Cardiac muscle cell (in vitro differentiated cells and primary cell): ENCODE data around the gene UPK3B. TPM values are rescaled to one million over a fixed set of nuclear protein-coding genes. Genes with fewer than 3 reads are reported as not detected.
"Not testable (repeated sequence)": the region's sequence is repeated elsewhere in the genome, so short reads cannot be mapped to it uniquely, and the experiment has no call there.

Source experiments
- DNase-seq, 2 donors: peaks; one replicate each; pipeline versions ENCODE4 v3.0.0 to v3.0.0-alpha.2; 2010 to 2017; ENCODE audit warnings: low read depth in 1 of 2, low spot score in 1 of 2
- H3K27ac ChIP-seq: fragments of 200-600 bp; sonication (generic); 2 replicates; pipeline ENCODE4 v1.5.1; 2016
- H3K27me3 ChIP-seq: fragments of 200-600 bp; sonication (generic); 2 replicates; pipeline ENCODE4 v1.6.0; 2016; ENCODE audit warnings: control low read depth
- H3K36me3 ChIP-seq: fragments of 200-600 bp; sonication (generic); 2 replicates; pipeline ENCODE4 v1.5.1; 2016; ENCODE audit warnings: control low read depth
- H3K4me1 ChIP-seq: fragments of 200-600 bp; sonication (generic); 2 replicates; pipeline ENCODE4 v1.8.1; 2017; ENCODE audit warnings: low read depth, mild to moderate bottlenecking, mixed run types
- H3K4me3 ChIP-seq: fragments of 200-600 bp; sonication (generic); 2 replicates; pipeline ENCODE4 v1.5.1; 2016; ENCODE audit warnings: mild to moderate bottlenecking
- H3K9me3 ChIP-seq: fragments of 200-600 bp; sonication (generic); 2 replicates; pipeline ENCODE4 v1.5.1; 2017; ENCODE audit warnings: low read depth, mild to moderate bottlenecking, control low read depth
- polyA plus RNA-seq: library from polyadenylated mRNA; unstranded; fragments of >200 nt; fragmentation: Nextera tagmentation; extraction: Ambion mirVana; gene quantifications from 2 replicates; pipeline ENCODE4 v1.2.1, GENCODE V29; 2016
- total RNA-seq: library from RNA; depleted of rRNA; stranded (reverse); fragments of >200 nt; gene quantifications from 2 replicates; pipeline ENCODE4 v1.2.3, GENCODE V29; 2016

The UPK3B gene
- total and polyA plus RNA-seq, 2 experiments from 2014 or later, result 0.78 to 1.5 TPM

- H3K27me3 ChIP-seq, DNase-seq, H3K36me3 ChIP-seq, H3K27ac ChIP-seq, H3K4me1 ChIP-seq, H3K9me3 ChIP-seq, H3K4me3 ChIP-seq: not testable (repeated sequence)
Observed at GRCh38 chr7:76479628-76480027, 30.7 kb upstream of the UPK3B start.

GRCh38 chr7:76480403-76481253 is 29.7 kb upstream of the UPK3B start:
- H3K9me3 ChIP-seq, H3K4me1 ChIP-seq, DNase-seq, H3K27me3 ChIP-seq, H3K4me3 ChIP-seq, H3K36me3 ChIP-seq, H3K27ac ChIP-seq: not testable (repeated sequence)

- H3K27ac ChIP-seq, H3K4me3 ChIP-seq, DNase-seq, H3K27me3 ChIP-seq, H3K36me3 ChIP-seq, H3K9me3 ChIP-seq, H3K4me1 ChIP-seq: not testable (repeated sequence)
Observed at GRCh38 chr7:76482660-76483059, 27.7 kb upstream of the UPK3B start.

GRCh38 chr7:76483081-76483480 is 27.3 kb upstream of the UPK3B start:
- H3K36me3 ChIP-seq, H3K4me1 ChIP-seq, H3K27me3 ChIP-seq, H3K27ac ChIP-seq, H3K9me3 ChIP-seq, DNase-seq, H3K4me3 ChIP-seq: not testable (repeated sequence)

- not testable (repeated sequence) for H3K4me3 ChIP-seq, H3K27me3 ChIP-seq, H3K36me3 ChIP-seq, H3K4me1 ChIP-seq, H3K27ac ChIP-seq, DNase-seq, H3K9me3 ChIP-seq
Observed at GRCh38 chr7:76484456-76484855, 25.9 kb upstream of the UPK3B start.

GRCh38 chr7:76485822-76486610 is 24.3 kb upstream of the UPK3B start:
- H3K27me3 ChIP-seq, H3K4me3 ChIP-seq, H3K9me3 ChIP-seq, DNase-seq, H3K36me3 ChIP-seq, H3K4me1 ChIP-seq, H3K27ac ChIP-seq: not testable (repeated sequence)

GRCh38 chr7:76486618-76487017 is 23.7 kb upstream of the UPK3B start:
- not testable (repeated sequence) for H3K36me3 ChIP-seq, DNase-seq, H3K27me3 ChIP-seq, H3K4me1 ChIP-seq, H3K4me3 ChIP-seq, H3K27ac ChIP-seq, H3K9me3 ChIP-seq

GRCh38 chr7:76487969-76488368 is 22.4 kb upstream of the UPK3B start:
- not testable (repeated sequence) for H3K27ac ChIP-seq, DNase-seq, H3K36me3 ChIP-seq, H3K4me3 ChIP-seq, H3K27me3 ChIP-seq, H3K4me1 ChIP-seq, H3K9me3 ChIP-seq

GRCh38 chr7:76492139-76492538 is 18.2 kb upstream of the UPK3B start:
- not testable (repeated sequence) for H3K4me3 ChIP-seq, H3K9me3 ChIP-seq, H3K27ac ChIP-seq, DNase-seq, H3K27me3 ChIP-seq, H3K4me1 ChIP-seq, H3K36me3 ChIP-seq

GRCh38 chr7:76495717-76496116 is 14.6 kb upstream of the UPK3B start:
- H3K9me3 ChIP-seq, result not testable (repeated sequence)

GRCh38 chr7:76497918-76498582 is 12.3 kb upstream of the UPK3B start:
- not testable (repeated sequence) for H3K27me3 ChIP-seq, H3K27ac ChIP-seq, DNase-seq, H3K4me1 ChIP-seq, H3K9me3 ChIP-seq, H3K4me3 ChIP-seq, H3K36me3 ChIP-seq

More at GRCh38 chr7:76495717-76496116, 14.6 kb upstream of the UPK3B start:
- not testable (repeated sequence) for DNase-seq, H3K27me3 ChIP-seq, H3K27ac ChIP-seq, H3K36me3 ChIP-seq, H3K4me1 ChIP-seq, H3K4me3 ChIP-seq

GRCh38 chr7:76498583-76499200 is 11.7 kb upstream of the UPK3B start:
- H3K9me3 ChIP-seq, DNase-seq, H3K27me3 ChIP-seq: not testable (repeated sequence)

GRCh38 chr7:76499201-76499923 is 11.0 kb upstream of the UPK3B start:
- H3K4me1 ChIP-seq, H3K4me3 ChIP-seq, H3K36me3 ChIP-seq, H3K9me3 ChIP-seq, DNase-seq, H3K27ac ChIP-seq, H3K27me3 ChIP-seq: not testable (repeated sequence)

More at GRCh38 chr7:76498583-76499200, 11.7 kb upstream of the UPK3B start:
- not testable (repeated sequence) for H3K4me3 ChIP-seq, H3K27ac ChIP-seq, H3K4me1 ChIP-seq, H3K36me3 ChIP-seq
